ENCODE data around the gene ARRB1. TPM values are rescaled to one million over a fixed set of nuclear protein-coding genes. Genes with fewer than 3 reads are reported as not detected.

Gene ARRB1
- total RNA-seq, 4 donors from 2014 or later = 15.7 to 44.7 (median 27.7) TPM

DNA sequence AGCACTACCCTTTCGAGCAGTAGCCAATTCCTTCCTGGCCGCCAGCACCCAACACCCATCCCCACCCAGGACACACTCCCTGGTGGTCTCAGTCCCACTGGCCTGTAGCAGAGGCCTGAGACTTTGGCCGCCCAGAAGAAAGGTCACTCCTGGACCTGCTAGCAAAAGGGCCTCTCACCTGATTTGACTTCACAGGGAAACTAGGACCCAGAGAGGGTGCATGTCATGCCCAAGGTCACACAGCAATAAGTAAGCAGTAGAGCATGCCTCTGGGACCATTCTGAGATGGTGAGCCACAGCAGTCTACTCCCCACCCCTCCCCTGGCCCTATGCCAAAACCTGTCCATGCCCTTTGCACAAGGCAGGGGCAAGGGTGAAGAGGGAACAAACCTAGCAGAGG is 7.3 kb downstream of the ARRB1 start:
- DNase-seq = no peak
- intact Hi-C loops (cut with DNase I) = no loop called here
- TF ChIP-seq POLR2A (IDR thresholded peaks at IDR 0.05) = no peak
- TF ChIP-seq, protein P1, sequence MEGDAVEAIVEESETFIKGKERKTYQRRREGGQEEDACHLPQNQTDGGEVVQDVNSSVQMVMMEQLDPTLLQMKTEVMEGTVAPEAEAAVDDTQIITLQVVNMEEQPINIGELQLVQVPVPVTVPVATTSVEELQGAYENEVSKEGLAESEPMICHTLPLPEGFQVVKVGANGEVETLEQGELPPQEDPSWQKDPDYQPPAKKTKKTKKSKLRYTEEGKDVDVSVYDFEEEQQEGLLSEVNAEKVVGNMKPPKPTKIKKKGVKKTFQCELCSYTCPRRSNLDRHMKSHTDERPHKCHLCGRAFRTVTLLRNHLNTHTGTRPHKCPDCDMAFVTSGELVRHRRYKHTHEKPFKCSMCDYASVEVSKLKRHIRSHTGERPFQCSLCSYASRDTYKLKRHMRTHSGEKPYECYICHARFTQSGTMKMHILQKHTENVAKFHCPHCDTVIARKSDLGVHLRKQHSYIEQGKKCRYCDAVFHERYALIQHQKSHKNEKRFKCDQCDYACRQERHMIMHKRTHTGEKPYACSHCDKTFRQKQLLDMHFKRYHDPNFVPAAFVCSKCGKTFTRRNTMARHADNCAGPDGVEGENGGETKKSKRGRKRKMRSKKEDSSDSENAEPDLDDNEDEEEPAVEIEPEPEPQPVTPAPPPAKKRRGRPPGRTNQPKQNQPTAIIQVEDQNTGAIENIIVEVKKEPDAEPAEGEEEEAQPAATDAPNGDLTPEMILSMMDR (IDR thresholded peaks at IDR 0.05) = no peak
- H3K9me3 ChIP-seq = no peaks in the 10 kb centered on the region
- H3K36me3 ChIP-seq = no peaks in the 10 kb centered on the region
- peaks cover 19 to 74% of the 10 kb centered on the region in 2 donors for H3K4me1 ChIP-seq
- no peak overlapping the region for H3K4me3 ChIP-seq (replicated peaks in 1 of 3)
- WGBS, 2 donors = 87 to 90% methylated on average over 2 to 3 of the region's 3 CpGs
- no peaks in the 10 kb centered on the region for H3K27me3 ChIP-seq
- H3K27ac ChIP-seq = peak overlapping the region in 1 of 3 donors; percentile 20

DNA sequence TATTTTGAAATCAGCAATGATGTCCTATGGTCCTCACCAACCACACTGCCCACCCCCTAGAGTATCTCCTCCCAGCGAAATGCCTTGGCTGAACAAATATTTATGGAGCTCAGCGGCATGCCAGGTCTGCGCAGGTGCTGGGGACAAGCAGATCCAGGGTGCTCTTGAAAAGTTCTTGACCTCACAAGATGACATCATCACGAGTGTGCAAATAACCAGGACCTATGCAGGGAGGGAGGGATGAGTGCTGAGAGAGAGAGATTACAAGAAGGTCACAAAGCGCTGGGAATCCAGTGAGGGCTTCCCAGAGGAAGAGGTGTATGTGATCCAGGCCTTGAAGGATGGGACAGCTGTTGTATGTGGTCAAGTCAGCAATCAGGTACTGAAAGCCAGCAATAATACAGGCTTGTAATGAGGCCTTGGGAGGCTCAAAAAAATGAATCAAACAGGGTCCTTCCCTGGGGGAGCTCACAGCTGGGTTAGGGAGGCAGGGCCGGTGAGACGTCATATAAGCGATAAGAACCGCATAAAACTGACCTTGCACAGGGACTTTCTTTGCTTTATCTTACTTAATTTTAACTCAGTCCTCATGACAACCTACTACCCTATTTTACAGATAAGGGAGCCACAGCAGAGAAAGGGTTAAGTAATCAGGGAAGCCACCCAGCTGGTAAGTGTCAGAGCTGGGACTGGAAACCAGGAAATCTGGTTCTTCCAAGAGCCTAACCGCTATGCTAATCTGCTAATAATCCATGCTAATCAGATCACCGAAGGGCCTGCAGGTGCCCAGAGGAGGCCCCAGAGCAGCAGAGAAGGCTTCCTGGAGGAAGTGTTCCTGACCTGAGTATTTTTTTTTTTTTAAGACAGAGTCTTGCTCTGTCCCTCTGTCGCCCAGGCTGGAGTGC is 8.2 kb downstream of the ARRB1 start:
- Histone ChIP-seq H3K27ac (no peak overlapping the region), H3K4me1 (peaks cover 20 to 73% of the 10 kb centered on the region in 2 donors), H3K9me3 (no peaks in the 10 kb centered on the region), H3K36me3 (no peaks in the 10 kb centered on the region), H3K4me3 (replicated peaks in 1 of 3) (no peak overlapping the region), H3K27me3 (no peaks in the 10 kb centered on the region)
- no peak for DNase-seq
- intact Hi-C loops (cut with DNase I) = no loop called here
- TF ChIP-seq, protein P1 (IDR thresholded peaks at IDR 0.05) = no peak
- TF ChIP-seq POLR2A (IDR thresholded peaks at IDR 0.05) = no peak
- WGBS, 2 donors = 72 to 80% methylated on average over 11 to 12 of the region's 12 CpGs

DNA sequence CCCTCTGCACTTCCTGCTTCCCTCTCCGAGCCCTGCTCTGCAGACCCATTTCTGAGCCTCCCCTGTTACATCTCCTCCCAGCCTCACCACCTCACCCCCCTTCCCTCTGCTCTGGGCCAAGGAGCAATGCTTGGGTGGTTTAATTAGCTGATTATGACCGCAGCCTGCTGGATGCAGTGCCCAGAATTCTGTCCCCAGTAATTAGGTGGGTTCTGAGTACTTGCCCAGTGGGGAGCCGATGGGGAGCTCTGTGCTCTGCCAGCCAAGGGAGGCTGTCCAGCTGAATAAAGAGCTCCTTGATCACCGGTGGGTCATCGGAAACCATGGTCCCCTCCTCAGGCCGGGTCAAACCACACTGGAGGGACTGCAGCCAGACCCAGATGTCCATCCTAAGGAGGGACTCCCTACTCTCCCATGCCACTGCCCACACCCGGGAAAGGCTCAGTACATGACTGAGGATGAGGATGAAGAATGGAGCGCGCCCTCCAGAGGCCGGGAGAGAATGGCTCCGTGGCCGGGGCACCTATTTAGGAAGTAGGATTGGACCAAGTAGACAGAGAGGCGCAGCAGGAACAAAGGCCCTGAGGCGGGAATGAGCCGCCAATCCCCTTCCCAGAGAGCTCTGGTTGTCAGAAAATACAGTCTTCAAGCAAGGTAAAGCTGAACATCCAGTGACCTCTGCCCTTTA is 9.1 kb downstream of the ARRB1 start:
- H3K27ac ChIP-seq = peak overlapping the region in 1 of 3 donors; percentile 61
- no peaks in the 10 kb centered on the region for H3K27me3 ChIP-seq
- intact Hi-C loops (cut with DNase I) = no loop called here
- H3K36me3 ChIP-seq = no peaks in the 10 kb centered on the region
- WGBS, 2 donors = 75 to 77% methylated on average over 14 to 15 of the region's 15 CpGs
- no peak for TF ChIP-seq POLR2A (IDR thresholded peaks at IDR 0.05)
- TF ChIP-seq, protein P1 (IDR thresholded peaks at IDR 0.05) = no peak
- no peak for DNase-seq
- H3K9me3 ChIP-seq = no peaks in the 10 kb centered on the region
- peaks cover 20 to 70% of the 10 kb centered on the region in 2 donors for H3K4me1 ChIP-seq
- no peak overlapping the region for H3K4me3 ChIP-seq (replicated peaks in 1 of 3)

GRCh38 chr11:75341612-75342011 is 9.8 kb downstream of the ARRB1 start:
- TF ChIP-seq, protein P1 (IDR thresholded peaks at IDR 0.05) = no peak
- TF ChIP-seq POLR2A (IDR thresholded peaks at IDR 0.05) = no peak
- DNase-seq = no peak
- WGBS, 2 donors = 50 to 80% methylated on average over 1 to 5 of the region's 5 CpGs
- H3K4me1 ChIP-seq = peaks cover 20 to 68% of the 10 kb centered on the region in 2 donors
- peak overlapping the region in 2 of 3 donors; percentile 41 to 61 for H3K27ac ChIP-seq
- intact Hi-C loops (cut with DNase I) = no loop called here
- no peak overlapping the region for H3K4me3 ChIP-seq (replicated peaks in 1 of 3)
- H3K27me3 ChIP-seq = no peaks in the 10 kb centered on the region
- no peaks in the 10 kb centered on the region for H3K9me3 ChIP-seq
- no peaks in the 10 kb centered on the region for H3K36me3 ChIP-seq

Data from thyroid gland (tissue), 4 donors.